DMS153 (cell line): ENCODE results near the gene KCNN4.
A peak's percentile ranks its signal among the peaks of the same experiment; 100 is the strongest.
"Not testable (repeated sequence)": the region's sequence is repeated elsewhere in the genome, so short reads cannot be mapped to it uniquely, and the experiment has no call there.

Experiments used
- DNase-seq: peaks from one replicate; lab custom pipeline; 2025; lab: John Stamatoyannopoulos, UW

Gene KCNN4

GRCh38 chr19:43798546-43799409 lies 18.0 kb upstream of the KCNN4 start:
- DNase-seq = peak; percentile 57

- DNase-seq = no peak
These were observed 17.3 kb upstream of the KCNN4 start for GRCh38 chr19:43798026-43798545.

- no peak for DNase-seq
These were observed 16.8 kb upstream of the KCNN4 start for GRCh38 chr19:43797556-43797955.

- no peak for DNase-seq
These were observed 16.3 kb upstream of the KCNN4 start for GRCh38 chr19:43797118-43797517.

- no peak for DNase-seq
These were observed 9.8 kb upstream of the KCNN4 start for GRCh38 chr19:43790587-43790986.

- no peak for DNase-seq
These were observed 8.3 kb upstream of the KCNN4 start for GRCh38 chr19:43789029-43789428.

GRCh38 chr19:43786665-43787064 lies 5.9 kb upstream of the KCNN4 start:
- no peak for DNase-seq

GRCh38 chr19:43784981-43785808 lies 4.4 kb upstream of the KCNN4 start:
- peak; percentile 39 for DNase-seq

- no peak for DNase-seq
These were observed 3.6 kb upstream of the KCNN4 start for GRCh38 chr19:43784241-43784980.

- no peak for DNase-seq
These were observed 2.9 kb upstream of the KCNN4 start for GRCh38 chr19:43783636-43784035.

- no peak for DNase-seq
These were observed 2.0 kb upstream of the KCNN4 start for GRCh38 chr19:43782689-43783231.

GRCh38 chr19:43782311-43782660 lies 1.5 kb upstream of the KCNN4 start:
- no peak for DNase-seq

GRCh38 chr19:43781630-43782310 lies 997 bp upstream of the KCNN4 start:
- no peak for DNase-seq

GRCh38 chr19:43779820-43780219 lies 953 bp downstream of the KCNN4 start:
- DNase-seq = no peak

GRCh38 chr19:43779147-43779819 lies 1.5 kb downstream of the KCNN4 start:
- no peak for DNase-seq

- DNase-seq = peak; percentile 78
These were observed 2.1 kb downstream of the KCNN4 start for GRCh38 chr19:43778651-43779050.

- DNase-seq = no peak
These were observed 3.5 kb downstream of the KCNN4 start for GRCh38 chr19:43777163-43777695.

GRCh38 chr19:43776286-43776685 lies 4.5 kb downstream of the KCNN4 start:
- no peak for DNase-seq

- DNase-seq = no peak
These were observed 5.4 kb downstream of the KCNN4 start for GRCh38 chr19:43775299-43775890.

- DNase-seq = not testable (repeated sequence)
These were observed 5.9 kb downstream of the KCNN4 start for GRCh38 chr19:43774940-43775258.
